ENCODE measurements around the gene DGKD.

DNA sequence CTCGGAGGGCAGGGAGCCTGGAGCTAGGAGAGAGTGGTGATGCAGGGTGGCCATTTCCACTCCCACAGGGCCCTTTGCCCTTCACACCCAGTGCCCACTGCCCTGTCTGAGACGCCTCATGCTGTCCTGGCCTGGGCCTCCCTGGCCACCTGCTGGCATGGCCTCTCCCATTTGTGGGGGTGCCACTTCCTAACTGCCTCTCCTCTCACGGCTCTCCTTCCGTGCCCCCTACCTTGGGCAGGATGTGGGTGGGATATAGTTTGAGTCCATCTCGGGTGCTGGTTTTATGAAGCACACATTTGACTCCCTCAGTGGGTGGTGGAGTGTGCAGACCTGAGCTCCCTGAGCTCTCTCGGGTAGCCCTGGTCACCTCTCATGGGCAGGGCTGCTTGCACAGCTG is 46.0 kb downstream of the DGKD start:
- no peak for TF ChIP-seq EGR1 (IDR thresholded peaks at IDR 0.05; ENCODE audit: low read depth)
- TF ChIP-seq JUND (IDR thresholded peaks at IDR 0.05) = no peak
- TF ChIP-seq, protein P1, sequence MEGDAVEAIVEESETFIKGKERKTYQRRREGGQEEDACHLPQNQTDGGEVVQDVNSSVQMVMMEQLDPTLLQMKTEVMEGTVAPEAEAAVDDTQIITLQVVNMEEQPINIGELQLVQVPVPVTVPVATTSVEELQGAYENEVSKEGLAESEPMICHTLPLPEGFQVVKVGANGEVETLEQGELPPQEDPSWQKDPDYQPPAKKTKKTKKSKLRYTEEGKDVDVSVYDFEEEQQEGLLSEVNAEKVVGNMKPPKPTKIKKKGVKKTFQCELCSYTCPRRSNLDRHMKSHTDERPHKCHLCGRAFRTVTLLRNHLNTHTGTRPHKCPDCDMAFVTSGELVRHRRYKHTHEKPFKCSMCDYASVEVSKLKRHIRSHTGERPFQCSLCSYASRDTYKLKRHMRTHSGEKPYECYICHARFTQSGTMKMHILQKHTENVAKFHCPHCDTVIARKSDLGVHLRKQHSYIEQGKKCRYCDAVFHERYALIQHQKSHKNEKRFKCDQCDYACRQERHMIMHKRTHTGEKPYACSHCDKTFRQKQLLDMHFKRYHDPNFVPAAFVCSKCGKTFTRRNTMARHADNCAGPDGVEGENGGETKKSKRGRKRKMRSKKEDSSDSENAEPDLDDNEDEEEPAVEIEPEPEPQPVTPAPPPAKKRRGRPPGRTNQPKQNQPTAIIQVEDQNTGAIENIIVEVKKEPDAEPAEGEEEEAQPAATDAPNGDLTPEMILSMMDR (IDR thresholded peaks at IDR 0.05 in 2 of 3, conservative IDR thresholded peaks at IDR 0.05 in 1 of 3; ENCODE audit: borderline replicate concordance in 1 of 3, insufficient read depth in 1 of 3, low read depth in 2 of 3, low read length in 2 of 3) = no peak
- TF ChIP-seq ZNF274 (IDR thresholded peaks at IDR 0.05; ENCODE audit: low read depth, low read length) = no peak
- TF ChIP-seq EZH2 (IDR thresholded peaks at IDR 0.05) = no peak
- no peak for TF ChIP-seq POLR2A (IDR thresholded peaks at IDR 0.05; ENCODE audit: borderline replicate concordance, extremely low read depth, insufficient read depth, insufficient read length)
- no peak for TF ChIP-seq FOSL1 (IDR thresholded peaks at IDR 0.05; ENCODE audit: low read depth)
- TF ChIP-seq ELF1 (IDR thresholded peaks at IDR 0.05; ENCODE audit: borderline replicate concordance, low read depth) = no peak
- TF ChIP-seq CEBPB (IDR thresholded peaks at IDR 0.05; ENCODE audit: low read depth) = no peak
- no peak for TF ChIP-seq TCF7L2 (IDR thresholded peaks at IDR 0.05; ENCODE audit: borderline replicate concordance, extremely low read depth, insufficient read depth, insufficient read length)
- TF ChIP-seq SP1 (IDR thresholded peaks at IDR 0.05; ENCODE audit: low read depth) = no peak
